ENCODE results near the gene AZU1.

AZU1 gene

DNA sequence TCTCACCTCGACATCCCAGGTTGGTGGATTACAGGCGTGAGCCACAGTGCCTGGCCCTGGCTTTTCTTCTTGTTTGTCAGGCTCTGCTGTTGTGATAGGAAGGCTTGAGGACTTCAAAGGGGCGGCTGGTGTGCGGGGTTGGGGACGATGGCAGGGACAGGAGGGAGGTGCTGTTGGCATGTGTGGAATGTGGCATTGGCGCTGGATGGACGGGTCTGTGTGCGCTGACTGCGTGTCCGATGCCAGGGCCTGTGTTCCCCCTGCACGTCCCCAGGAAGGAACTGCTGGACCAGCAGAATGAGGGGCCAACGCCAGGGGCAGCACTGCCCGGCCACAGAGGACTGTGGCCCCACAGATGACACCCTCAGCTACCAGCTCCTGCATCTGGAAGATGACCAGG is 43.1 kb upstream of the AZU1 start:
- no peak overlapping the region for H3K4me3 ChIP-seq (ENCODE audit: low read depth, low read length)
- TF ChIP-seq, protein P1, sequence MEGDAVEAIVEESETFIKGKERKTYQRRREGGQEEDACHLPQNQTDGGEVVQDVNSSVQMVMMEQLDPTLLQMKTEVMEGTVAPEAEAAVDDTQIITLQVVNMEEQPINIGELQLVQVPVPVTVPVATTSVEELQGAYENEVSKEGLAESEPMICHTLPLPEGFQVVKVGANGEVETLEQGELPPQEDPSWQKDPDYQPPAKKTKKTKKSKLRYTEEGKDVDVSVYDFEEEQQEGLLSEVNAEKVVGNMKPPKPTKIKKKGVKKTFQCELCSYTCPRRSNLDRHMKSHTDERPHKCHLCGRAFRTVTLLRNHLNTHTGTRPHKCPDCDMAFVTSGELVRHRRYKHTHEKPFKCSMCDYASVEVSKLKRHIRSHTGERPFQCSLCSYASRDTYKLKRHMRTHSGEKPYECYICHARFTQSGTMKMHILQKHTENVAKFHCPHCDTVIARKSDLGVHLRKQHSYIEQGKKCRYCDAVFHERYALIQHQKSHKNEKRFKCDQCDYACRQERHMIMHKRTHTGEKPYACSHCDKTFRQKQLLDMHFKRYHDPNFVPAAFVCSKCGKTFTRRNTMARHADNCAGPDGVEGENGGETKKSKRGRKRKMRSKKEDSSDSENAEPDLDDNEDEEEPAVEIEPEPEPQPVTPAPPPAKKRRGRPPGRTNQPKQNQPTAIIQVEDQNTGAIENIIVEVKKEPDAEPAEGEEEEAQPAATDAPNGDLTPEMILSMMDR (IDR thresholded peaks at IDR 0.05; ENCODE audit: low read depth, low read length), result no peak

DNA sequence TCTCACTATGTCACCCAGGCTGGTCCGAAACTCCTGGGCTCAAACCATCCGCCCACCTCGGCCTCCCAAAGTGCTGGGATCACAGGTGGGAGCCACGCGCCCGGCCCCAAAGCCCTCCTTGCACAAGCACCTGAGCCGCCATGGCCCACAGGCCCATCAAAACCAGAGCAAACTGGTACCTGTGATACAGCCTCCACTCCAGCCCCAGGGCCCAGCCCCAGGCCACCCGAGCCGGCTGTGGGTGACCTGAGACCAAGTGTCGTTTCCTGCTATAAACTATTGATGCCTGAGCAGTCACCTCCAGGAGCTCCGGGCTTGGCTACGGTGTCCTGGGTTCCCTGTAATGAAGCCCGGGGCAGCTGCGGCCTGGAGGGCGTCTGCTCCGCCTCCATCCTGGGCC is 40.1 kb upstream of the AZU1 start:
- H3K4me3 ChIP-seq (ENCODE audit: low read depth, low read length), result no peak overlapping the region
- TF ChIP-seq, protein P1 (IDR thresholded peaks at IDR 0.05; ENCODE audit: low read depth, low read length), result no peak

DNA sequence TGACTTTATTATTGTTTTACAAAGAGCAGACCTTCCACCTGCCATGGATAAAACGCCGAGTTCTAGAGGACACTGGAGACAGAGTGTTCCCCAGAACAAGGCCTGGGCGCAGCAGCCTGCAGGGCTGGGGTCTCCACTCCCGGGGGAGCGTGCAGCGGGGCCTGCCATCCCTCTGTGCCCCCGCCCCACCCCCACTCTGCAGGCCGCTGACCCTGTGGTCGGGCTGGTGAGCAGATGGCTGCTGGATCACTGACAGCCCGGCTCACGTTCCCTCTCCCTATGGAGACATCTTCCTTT is 39.0 kb upstream of the AZU1 start:
- H3K4me3 ChIP-seq (ENCODE audit: low read depth, low read length), result no peak overlapping the region
- TF ChIP-seq, protein P1 (IDR thresholded peaks at IDR 0.05; ENCODE audit: low read depth, low read length), result no peak

DNA sequence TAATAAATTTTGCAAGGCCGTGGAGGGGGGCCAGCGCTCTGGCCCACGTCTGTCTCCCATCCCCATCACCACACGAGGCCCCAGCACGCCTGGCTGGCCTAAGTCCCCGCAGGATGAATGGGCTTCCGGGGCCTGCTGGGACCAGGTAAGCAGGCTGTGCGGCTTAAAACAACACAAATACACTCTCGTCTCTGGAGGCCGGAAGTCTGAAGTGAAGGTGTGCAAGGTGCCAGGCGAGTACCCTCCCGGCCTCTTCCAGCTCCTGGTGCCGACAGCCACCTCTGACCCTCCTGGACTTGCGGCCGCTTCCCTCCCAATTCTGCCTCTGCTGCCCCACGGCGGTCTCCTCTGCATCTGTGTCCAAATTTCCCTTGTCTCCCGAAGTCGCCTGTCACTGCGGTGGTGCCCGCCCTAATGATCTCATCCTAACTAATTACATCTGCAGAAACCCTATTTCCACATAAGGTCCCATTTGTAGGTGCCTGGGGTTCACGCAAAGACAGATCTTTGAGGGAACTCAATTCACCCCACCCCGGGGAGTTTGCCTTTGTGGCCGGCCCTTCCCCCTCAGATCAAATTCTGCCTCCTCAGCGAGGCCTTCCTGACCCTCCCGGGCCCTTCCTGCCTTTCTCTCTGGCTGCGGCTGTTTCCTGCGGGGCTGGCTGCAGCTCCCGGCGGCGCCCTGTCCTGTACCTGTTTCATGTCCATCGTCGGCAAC is 38.5 kb upstream of the AZU1 start:
- no peak overlapping the region for H3K4me3 ChIP-seq (ENCODE audit: low read depth, low read length)
- TF ChIP-seq, protein P1 (IDR thresholded peaks at IDR 0.05; ENCODE audit: low read depth, low read length), result no peak

DNA sequence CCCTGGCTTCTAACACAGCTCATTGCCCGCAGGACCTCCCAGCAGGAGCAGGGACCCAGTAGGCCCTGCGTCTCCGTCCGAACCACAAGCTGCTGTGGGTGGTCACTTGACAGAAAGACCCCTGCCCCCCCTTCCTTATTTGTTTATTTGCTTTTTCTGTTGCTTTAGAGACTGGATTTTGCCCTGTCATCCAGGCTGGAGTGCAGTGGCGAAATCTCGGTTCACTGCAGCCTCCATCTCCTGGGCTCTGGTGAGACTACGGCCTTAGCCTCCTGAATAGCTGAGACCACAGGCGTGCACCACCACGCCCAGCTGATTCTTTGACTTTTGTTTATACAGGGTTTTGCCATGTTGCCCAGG is 38.0 kb upstream of the AZU1 start:
- TF ChIP-seq, protein P1 (IDR thresholded peaks at IDR 0.05; ENCODE audit: low read depth, low read length), result no peak
- H3K4me3 ChIP-seq (ENCODE audit: low read depth, low read length), result no peak overlapping the region

DNA sequence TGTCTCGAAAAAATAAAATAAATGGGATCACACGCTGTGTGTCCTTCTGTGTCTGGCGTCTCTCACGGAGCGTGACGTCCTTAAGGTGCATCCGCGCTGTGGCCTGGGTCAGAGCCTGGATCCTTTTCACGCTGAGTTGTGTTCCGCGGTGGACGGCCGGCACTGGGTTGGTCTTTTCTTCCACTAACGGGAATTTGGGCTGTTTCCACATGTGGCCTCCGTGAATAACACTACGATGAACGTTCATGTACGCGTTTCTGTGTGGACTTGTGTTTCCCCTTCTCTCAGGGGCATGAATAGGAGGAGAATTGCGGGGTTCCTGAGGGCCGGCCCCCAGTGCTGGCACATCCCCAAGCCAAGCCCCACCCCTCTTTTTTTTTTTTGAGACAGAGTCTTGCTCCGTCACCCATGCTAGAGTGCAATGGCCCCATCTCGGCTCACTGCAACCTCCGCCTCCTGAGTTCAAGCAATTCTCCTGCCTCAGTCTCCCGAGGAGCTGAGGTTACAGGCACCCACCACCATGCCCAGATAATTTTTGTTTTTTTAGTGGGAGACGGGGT is 36.5 kb upstream of the AZU1 start:
- TF ChIP-seq, protein P1 (IDR thresholded peaks at IDR 0.05; ENCODE audit: low read depth, low read length), result no peak
- no peak overlapping the region for H3K4me3 ChIP-seq (ENCODE audit: low read depth, low read length)

DNA sequence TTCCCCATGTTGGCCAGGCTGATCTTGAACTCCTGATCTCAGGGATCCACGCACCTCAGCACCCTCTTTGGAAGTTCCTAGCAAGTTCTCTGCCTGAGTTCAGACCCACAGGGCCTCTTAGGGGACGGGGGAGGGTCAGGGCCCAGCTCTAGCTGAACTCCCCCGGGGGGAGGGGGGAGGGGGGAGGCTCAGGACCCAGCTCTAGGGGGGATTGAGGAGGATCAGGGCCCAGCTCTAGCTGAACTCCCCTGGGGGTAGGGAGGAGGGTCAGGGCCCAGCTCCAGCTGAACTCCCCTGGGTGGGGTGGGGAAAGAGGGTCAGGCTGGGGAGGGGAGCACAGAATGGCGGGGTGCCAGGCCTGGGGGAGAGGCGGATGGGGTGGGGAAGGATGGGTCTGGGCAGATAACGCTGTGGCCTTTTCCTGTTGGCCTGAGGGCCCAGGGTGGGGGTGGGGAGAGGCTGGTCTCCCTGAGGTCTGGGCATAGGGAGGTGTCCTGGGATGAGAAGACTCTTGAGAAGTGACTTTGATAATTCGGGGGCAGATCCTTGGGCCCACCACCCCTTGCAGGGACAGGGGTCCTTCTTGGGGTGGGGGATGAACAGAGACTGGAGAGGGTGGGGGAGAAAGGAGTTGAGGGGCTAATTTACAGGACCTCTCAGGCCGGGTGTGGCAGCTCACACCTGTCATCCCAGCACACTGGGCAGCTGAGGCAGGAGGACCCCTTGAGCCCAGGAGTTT is 35.9 kb upstream of the AZU1 start:
- TF ChIP-seq, protein P1 (IDR thresholded peaks at IDR 0.05; ENCODE audit: low read depth, low read length), result no peak
- no peak overlapping the region for H3K4me3 ChIP-seq (ENCODE audit: low read depth, low read length)
